GM19324 (cell line): ENCODE results near the gene SOAT1.
"Not testable (repeated sequence)": the region's sequence is repeated elsewhere in the genome, so short reads cannot be mapped to it uniquely, and the experiment has no call there.

ENCODE experiments used
- ATAC-seq: cut with Tn5 transposase; IDR thresholded peaks from one replicate; pipeline ENCODE4 v1.9.1; 2021; ENCODE audit warnings: mild to moderate bottlenecking, moderate library complexity; ENCODE audit not compliant: unreplicated experiment, low FRiP score

Gene SOAT1

DNA sequence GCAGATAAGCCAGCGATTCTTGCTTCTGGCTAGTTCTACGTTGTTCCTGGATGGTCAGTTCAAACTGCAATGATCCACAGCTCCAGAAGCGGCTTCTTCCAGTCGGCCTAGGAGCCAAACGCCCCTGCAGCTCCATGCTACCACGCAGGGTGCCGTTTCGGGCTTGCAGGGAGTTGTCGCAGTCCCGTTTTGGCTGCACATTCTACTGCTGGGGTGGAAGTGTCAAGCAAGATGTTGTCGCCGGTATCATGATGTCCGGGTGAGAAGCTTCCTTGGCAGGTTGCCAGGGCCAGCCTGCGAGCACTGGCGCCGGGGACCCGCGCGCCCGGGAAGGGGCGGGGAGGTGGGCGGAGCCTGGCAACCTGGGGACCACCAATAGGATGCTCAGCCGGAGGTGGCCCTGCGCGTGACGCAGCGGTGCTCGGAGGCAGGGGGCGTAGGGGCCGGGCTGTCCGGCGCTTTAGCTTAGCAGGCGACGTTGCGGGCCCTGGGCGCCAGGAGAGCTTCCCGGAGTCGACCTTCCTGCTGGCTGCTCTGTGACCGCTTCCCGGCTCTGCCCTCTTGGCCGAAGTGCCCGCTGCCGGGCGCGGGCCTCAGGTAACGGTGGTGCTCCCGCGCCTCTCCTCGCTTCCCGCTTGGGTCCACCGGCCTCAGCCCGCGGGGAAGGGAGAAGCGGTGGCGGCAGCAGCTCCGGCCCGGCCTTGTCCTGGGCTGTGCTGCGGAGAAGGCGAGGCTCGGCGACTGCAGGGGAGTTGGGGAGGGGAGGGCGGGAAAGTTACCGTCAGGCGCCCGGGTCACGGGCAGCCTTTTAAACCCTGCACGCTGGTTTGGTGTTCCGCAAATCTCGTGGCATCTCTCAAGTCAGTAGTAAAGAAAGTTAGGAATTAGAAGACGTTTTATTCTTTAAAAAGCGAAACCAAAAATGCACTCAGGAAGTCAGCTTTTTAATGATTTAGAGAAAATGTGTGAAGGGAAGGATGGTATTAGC is at the start of gene SOAT1:
Gene SOAT1, plus strand, starts transcription at position 458 of the 988 bp plus-strand sequence. CDS start 8,888 bp downstream, outside the sequence.
- ATAC-seq, result peak; percentile 98

DNA sequence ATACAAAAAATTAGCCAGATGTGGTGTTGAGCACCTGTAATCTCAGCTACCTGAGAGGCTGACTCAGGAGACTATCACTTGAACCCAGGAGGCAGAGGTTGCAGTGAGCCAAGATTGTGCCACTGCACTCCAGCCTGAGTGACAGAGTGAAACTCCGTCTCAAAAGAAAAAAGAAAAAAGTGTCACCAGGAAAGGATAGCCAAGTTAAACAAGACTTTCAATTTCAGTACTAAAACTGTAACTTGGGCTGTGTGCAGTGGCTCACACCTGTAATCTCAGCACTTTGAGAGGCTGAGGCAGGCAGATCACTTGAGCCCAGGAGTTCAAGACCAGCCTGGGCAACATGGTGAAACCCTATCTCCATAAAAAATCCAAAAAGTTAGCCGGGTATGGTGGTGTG is 48.2 kb upstream of the SOAT1 start:
- ATAC-seq, result not testable (repeated sequence)

DNA sequence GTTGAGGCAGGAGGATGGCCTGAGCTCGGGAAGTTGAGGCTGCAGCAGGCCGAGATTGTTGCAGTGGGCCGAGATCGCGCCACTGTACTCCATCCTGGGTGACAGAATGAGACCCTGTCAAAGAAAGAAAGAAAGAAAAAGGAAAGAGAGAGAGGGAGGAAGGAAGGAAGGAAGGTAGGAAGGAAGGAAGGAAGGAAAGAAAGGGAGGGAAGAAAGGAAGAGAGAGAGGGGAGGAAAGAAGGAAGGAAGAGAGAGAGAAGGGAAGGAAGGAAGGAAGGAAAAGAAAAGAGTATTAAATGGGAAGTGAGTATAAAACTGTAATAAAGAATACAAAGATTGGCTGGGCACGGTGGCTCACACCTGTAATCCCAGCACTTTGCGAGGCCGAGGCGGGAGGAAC is 45.7 kb upstream of the SOAT1 start:
- no peak for ATAC-seq

DNA sequence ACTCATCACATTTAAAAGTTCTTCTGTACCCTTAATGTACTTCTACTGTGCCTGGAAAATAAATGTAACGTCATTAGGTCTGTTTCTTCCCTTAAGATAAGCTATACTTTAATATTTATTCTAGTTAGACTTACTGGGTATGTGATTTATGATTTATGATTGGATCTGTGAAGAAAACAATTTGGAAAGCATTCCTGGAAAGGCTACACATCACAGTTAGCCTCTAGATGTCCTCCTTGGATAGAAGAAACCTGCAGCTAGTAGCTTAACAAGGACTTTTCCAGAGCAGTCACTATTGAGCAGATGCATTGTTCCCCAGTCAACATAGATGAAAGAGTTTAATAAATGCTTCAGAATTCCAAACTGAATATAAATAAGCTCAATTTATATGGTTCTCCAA is 41.9 kb upstream of the SOAT1 start:
- no peak for ATAC-seq

DNA sequence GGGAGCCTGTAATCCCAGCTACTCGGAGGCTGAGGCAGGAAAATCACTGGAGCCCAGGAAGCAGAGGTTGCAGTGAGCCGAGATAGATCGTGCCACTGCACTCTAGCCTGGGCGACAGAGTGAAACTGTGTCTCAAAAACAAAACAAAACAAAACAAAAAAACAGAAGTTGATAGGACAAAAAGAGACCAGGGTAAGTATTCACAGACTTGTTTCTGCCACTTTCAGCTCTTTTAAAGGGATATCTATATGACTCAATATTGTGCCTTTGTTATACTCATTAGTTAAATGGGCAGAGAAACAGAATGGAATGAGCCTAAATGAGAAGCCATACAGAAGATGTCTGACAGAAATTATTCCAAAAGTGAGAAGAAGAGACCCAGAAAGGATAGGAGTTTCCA is 41.0 kb upstream of the SOAT1 start:
- no peak for ATAC-seq

DNA sequence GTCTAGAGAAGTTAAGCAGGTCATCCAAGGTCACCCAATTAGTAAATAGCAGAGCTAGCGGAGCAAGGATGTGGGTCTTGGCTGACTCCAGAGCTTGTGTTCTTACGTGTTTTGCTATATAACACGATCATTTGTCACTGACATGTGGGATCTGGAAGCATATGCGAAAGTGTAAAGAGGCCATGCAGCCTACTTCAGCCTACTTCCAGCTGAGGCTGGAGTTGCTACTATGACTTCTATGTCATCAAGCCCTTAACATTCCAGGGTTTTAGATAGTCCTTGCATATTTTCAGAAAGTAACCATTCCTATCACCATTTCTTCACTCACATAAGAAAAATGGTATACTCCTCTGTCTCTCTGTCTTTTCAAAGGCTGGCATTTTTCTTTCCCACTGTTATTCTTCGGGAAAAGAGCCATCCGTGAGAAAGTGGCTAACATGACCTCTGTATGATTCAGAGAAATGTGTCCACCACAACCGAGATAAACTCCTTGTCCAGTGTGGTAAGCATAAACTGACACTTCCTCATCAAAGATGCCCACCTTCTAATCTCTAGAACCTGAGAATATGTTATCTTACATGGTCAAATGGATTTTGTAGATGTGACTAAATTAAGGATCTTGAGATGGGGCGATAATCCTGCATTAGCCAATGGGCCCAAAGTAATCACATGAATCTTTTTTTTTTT is 40.2 kb upstream of the SOAT1 start:
- ATAC-seq, result no peak

DNA sequence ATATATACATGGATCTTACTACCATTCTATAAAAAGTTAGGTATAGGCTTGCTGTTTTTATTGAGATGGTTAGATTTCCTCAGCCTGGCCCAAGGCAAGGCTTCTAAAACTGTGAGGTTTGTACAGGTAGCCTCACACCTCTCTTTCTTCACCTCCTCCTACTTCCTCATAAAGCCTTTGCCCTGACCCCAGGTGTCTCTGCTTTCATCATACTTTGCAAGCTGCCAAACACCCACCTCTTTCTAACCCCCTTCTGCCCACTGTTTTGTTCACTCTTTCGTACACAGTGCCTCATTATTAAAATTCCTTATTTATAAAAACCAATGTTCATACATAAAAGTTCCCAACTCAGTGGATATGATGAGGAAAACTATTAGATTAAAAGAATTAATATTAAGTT is 31.4 kb upstream of the SOAT1 start:
- no peak for ATAC-seq

DNA sequence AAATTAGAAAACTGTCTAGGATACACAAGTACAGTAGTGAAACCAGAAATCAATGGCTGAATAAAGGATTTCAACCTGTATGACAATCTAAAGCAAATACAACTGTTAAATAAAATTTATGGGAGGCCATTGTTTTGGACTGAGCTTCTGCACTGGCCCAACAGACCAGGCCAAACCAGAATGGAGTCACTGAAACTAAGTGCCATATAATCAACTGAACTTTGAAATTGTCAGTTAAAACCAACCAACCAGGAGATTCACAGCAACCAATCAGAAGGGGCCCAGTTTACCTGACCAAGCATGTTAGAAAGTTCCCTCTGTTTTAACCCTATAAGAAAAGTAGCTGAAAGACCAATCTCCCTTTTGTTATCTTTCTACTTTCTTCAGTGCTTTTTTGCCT is 30.5 kb upstream of the SOAT1 start:
- no peak for ATAC-seq

DNA sequence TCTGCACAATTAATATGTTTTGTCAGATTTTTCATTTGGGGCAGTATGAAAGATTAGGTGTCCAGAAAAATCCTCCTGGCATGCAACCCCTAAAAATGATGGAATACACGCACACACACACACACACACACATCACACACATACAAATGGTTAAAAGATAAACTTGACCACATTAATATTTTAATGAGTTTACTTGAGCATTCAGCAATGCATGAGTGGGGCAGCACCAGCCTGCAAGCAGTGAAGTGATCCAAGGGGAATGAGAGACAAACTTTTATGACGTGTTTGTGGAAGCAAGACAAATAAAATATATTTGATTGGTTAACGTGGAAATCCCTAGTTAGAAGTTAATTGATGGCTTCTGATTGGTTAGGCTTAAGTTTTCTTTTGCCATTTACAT is 29.1 kb upstream of the SOAT1 start:
- no peak for ATAC-seq

DNA sequence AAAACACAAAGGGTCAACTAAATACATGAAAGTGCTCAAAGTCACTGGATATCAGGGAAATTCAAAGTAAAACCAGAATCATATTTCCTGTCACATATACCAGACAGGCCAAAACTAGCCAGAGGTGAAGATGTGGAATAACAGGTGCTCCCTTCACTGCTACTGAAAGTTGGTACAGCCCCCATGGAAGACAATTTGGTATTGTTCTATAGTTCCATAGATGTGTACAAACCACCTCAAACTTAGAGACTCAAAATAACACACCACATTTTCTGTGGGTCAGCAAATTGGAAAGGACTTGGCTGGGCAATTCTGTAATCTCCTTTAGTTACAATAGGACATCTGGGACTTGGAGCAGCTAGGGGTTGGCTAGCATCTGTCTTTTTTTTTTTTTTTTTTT is 24.5 kb upstream of the SOAT1 start:
- ATAC-seq, result no peak

DNA sequence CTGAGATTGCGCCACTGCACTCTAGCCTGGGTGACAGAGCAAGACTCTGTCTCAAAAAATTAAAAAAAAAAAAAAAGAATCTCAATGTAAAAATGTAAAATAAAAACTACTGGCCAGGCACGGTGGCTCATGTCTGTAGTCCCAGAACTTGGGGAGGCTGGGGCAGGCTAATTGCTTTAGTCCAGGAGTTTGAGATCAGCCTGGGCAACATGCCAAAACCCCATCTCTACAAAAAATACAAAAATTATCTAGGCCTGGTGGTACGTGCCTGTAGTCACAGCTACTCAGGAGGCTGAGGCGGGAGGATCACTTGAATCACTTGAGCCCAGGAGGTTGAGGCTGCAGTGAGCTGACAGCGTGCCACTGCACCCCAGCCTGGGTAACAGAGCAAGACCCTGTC is 19.2 kb upstream of the SOAT1 start:
- ATAC-seq, result not testable (repeated sequence)

DNA sequence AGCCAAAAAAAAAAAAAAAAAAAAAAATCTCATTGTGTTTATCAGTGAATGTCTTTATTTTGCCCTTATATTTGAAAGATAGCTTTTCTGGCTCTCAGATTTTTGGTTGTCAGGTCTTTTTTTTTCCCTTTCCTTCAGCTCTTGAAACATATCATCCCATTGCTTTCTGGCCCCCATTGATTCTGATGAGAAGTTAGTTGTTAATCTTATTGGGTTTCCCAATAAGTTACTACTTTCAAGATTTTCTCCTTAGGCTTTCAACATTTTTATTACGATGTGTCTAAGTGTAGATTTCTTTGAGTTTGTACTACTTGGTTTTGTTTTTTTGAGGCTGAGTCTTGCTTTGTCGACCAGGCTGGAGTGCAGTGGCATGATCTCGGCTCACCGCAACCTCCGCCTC is 14.7 kb upstream of the SOAT1 start:
- ATAC-seq, result no peak

DNA sequence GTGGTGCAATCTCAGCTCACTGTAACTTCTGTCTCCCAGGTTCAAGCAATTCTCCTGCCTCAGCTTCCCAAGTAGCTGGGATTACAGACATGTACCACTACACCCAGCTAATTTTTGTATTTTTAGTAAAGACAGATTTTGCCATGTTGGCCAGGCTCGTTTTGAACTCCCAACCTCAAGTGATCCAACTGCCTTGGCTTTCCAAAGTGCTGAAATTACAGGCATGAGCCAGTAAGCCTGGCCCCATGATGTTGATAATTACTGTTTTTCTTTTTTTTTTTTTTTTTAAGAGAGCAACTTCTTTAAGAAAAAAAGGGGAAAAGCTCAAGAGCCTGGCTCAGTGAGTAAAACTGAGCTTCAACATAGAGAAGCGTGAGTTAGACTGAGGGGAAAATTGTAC is 9.6 kb upstream of the SOAT1 start:
- ATAC-seq, result no peak

DNA sequence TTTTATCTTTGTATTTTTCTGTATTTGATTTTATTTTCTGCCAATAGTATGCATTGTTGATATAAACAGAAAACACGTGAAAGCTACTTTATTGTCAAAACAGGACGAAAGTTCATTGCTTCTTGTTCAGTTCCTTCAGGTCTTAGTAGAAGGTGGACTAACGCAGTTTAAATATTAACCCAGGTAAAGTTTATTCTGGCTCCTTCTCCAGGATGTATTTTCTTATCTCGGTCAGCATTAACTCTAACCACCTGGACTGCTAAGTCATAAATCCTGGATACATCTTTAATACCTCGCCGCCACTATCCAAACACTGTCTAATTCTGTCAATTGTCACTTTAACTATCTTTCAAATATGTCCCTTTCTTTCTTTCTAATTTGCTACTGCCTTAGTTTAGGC is 5.7 kb upstream of the SOAT1 start:
- ATAC-seq, result no peak

DNA sequence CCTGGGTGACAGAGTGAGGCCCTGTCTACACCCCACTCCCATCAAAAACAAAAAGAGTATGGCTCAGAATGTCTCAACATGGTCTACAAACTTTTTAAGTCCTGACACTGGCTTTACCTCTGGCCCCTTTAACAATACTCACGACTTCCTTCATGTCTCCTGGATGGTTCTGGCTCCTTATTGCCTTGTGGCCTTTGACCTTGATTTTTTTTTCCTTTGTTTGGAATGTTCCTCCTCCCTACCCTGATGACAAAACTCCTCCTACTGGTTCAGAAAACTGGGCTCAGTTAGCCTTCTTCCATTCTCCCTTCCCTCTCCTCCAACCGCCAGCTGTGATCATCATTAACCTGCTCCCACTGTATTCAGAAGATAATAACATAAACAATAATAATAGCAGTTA is 4.6 kb upstream of the SOAT1 start:
- ATAC-seq, result no peak

DNA sequence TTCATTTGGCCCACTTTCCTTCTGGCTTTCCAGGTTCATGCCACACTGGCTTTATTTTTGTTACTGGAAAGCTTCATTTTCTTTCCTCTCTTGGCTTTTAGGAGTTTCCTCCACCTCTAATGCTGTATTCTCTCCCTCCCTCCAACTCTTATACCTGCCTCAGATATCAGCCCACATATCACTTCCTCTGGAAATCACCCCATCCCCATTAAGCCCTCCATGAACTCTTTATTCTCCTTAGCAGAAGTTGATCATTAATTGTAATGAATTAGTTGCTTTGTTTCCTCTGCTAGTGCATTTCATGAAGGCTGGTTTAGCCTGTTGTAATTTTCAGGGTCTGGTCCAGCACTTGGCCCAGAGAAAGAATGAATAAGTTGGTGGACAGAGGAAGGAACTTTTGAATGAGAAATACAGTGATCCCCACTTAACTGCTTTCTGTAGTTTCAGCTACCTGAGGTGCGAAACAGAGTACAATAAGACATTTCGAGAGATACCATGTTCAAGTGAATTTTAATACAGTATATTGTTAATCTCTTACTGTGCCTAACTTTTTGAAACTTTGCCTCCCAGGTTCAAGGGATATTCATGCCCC is 1.7 kb downstream of the SOAT1 start:
- no peak for ATAC-seq

DNA sequence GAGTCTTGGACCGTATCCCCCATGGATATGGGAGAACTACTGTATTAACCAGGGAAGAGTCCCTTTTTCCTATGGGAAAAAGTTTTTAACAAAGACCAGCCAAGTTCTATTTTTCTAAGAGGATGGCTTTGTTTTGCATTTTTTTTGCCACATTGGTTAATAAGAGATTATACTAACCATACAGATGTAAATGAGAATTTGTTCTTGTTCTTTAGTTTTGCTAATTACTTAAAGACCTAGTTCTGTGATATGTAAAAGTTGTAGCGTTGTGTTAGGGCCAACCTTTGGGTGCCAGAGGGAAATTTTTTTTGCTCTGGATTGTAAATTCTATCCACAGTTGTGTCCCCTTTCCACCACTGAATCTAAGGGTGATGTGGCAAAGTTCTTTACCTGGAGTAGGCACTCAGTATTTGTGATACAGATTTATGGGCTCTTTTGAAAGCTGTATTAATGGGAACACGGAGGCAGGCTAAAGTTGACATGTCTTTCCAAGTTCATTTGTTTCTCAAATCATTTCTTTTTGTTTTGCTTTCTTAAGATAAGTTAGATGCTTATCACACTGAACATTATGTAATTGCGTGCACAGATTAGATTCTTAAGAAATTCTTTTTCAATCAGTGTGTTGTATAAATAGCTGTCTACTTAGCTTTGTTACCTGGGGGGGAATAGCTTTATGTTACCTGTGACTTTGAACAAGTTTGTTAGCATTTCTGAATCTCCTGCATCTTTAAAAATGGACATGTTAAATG is 2.9 kb downstream of the SOAT1 start:
- ATAC-seq, result no peak

DNA sequence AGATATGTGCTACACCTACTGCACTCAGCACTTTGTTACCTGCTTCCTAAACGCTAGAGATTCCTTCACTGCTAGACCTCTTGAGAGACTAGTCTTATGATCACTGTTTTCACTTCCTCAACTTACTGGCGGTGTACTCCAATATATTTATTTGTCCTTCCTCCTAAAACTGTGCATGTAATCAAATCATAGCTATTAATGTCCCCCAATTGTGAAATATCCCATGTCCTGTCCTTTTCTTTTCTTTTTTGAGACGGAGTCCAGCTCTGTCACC is 3.4 kb downstream of the SOAT1 start:
- no peak for ATAC-seq

DNA sequence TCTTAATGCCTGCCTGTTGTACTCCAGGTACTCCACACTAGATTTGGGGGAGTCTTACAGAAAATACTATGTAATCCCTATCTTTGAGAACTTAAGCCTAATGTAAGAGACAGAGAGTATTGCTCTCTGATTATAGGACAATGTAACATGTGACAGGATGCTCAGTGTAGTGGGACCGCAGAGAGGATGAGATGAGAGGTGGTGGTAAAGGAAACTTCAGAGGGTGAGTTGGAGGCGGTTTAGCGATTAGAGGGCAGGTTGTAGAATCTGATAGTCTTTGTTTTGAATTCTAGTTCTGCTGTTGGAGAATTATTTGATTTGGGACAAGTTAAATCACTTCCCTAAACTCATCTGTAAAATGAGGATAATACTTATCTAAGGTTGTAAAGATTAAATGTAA is 5.4 kb downstream of the SOAT1 start:
- no peak for ATAC-seq

DNA sequence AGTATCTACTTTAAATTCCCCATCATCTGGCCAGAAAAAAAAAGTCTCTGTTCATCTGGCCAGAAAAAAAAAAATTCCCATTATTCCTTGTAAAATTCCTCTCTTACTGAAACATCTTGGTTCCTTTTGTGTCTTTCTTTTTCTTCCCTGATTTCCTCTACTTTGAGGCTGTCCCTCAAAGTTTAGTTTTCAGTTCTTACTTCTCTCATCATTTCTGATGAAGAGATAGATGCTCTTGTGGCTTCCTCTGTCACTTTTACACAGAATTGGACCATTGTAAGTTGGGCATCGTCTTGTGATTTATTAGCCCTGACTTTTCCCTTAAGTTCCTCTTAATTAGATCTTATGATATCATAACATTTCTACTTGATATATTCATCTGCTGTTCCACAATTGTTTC is 6.5 kb downstream of the SOAT1 start:
- no peak for ATAC-seq

DNA sequence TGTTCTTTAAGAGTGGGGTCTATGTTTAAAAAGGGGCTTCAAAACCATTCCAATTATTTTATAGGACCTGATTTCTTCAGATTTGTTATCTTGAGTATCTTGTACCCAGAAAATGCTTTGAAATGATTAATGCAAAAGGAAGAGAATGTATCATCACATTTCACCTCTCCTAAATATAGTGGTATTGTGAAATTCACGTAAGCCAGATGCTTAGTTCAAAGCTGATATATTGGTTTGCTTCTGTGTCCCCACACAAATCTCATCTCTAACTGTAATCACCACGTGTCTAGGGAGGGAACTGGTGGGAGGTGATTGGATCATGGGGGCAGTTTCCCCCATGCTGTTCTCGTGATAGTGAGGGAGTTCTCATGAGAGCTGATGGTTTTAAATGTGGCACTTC is 8.5 kb downstream of the SOAT1 start:
- no peak for ATAC-seq
